Measurements from ENCODE around the gene EPB41L5.
A peak's percentile ranks its signal among the peaks of the same experiment; 100 is the strongest.
"Not testable (repeated sequence)": the region's sequence is repeated elsewhere in the genome, so short reads cannot be mapped to it uniquely, and the experiment has no call there.

EPB41L5 gene

GRCh38 chr2:120141300-120142069 is 128.6 kb downstream of the EPB41L5 start:
- DNase-seq (ENCODE audit: low read depth) = no peak

DNA sequence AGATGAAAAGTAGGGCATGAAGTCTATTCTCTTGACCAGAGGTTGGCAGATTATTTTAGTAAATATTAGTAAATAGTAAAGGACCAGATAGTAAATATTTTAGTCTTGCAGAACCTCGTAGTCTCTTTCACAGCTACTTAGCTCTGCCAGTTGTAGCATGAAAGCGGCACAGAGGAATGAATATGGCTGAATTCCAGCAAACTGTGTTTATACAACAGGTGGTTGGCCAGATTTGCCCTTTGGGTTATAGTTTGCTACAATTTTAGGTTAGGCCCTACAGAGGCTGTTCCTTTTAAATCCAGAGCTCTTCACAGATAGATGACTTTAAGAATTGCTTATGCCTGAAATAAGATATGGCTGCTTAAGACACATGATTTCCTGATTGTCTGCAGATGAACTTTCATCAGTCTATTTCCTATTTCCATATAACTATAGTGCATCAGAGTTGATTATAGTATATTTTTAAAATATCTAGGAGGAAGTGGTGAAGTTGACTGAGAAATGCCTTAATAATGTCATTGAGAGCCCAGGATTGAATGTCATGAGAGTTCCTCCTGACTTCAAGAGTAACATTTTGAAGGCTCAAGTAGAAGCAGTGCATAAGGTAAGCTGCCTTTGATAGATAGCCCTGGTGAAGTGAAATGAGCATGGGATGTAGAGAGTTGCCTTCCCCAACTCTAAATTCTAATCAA is 129.8 kb downstream of the EPB41L5 start:
- DNase-seq (ENCODE audit: low read depth) = no peak

- DNase-seq (ENCODE audit: low read depth) = no peak
Observed at GRCh38 chr2:120148229-120148628, 135.4 kb downstream of the EPB41L5 start.

GRCh38 chr2:120148669-120149068 is 135.8 kb downstream of the EPB41L5 start:
- no peak for DNase-seq (ENCODE audit: low read depth)

- no peak for DNase-seq (ENCODE audit: low read depth)
Observed at GRCh38 chr2:120149406-120149805, 136.5 kb downstream of the EPB41L5 start.

DNA sequence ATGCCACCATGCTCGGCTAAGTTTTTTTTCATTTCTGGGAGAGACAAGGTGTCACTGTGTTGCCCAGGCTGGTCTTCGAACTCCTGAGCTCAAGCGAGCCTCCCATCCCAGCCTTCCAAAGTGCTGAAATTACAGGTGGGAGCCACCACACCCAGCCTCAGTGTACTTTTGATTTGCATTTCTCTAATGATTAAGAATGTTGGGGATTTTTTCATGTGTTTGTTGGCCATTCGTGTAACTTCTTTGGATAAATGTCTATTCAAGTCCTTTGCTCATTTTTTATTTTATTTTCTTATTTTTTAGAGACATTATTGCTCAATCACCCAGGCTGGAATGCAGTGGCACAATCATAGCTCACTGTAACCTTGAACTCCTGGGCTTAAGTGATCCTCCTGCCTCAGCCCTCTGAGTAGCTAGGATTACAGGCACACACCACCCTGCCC is 137.2 kb downstream of the EPB41L5 start:
- no peak for DNase-seq (ENCODE audit: low read depth)

DNA sequence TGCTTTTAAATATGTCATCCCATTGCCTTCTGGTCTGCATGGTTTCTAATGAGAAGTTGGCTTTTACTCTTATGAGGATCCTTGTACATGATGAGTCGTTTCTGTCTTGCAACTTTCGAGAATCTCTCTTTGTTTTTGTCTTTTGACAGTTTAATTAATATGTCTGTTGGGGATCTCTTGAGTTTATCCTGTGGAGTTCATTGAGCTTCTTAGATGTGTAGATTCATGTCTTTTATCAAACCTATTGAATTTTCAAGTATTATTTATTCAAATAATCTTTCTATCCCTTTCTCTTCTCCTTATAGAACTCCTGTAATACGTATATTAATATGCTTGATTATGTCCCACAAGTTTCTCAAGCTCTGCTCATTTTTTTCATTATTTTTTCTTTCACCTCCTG is 142.4 kb downstream of the EPB41L5 start:
- no peak for DNase-seq (ENCODE audit: low read depth)

DNA sequence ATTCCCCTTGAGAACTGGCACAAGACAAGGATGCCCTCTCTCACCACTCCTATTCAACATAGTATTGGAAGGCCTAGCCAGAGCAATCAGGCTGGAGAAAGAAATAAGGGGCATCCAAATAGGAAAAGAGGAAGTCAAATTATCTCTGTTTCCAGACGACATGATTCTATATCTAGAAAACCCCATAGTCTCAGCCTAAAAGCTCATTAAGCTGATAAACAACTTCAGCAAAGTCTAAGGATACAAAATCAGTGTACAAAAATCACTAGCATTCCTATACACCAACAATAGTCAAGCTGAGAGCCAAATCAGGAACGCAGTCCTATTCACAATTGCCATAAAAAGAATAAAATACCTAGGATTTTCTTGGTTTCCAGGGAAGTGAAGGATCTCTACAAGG is 145.8 kb downstream of the EPB41L5 start:
- not testable (repeated sequence) for DNase-seq (ENCODE audit: low read depth)

DNA sequence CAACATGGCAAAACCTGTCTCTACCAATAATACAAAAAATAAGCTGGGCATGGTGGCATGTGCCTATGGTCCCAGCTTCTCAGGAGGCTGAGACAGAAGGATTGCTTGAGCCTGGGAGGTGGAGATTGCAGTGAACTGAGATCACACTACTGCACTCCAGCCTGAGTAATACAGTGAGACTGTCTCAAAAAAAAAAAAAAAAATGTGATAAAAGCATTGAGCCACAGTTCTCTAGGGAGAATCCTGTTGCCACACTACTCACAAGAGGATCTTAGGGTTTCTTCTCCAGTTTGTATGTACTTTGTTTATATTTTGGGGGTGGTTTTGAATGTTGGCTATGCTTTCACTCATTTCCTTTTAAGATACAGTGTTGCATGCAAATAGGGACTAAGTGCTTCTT is 148.3 kb downstream of the EPB41L5 start:
- no peak for DNase-seq (ENCODE audit: low read depth)

- no peak for DNase-seq (ENCODE audit: low read depth)
Observed at GRCh38 chr2:120162716-120163115, 149.8 kb downstream of the EPB41L5 start.

DNA sequence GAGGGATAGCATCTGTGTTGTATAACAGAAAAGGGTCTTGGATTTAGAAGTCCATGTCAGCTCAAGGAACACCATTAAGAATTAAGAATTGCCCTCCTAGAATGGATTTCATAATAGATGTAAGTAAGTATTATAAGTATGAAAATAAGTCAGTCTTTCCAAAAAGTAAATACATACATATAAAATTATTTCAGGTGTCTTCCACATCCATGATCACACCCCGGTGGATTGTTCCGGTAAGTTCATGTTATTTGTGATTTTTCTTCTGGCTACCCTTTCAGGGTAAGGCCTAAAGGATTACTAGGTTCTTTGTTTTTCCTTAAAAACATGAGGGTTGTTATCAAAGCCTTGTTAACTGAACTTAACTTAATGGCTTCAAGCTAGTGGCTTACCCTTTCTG is 154.4 kb downstream of the EPB41L5 start:
- DNase-seq (ENCODE audit: low read depth) = no peak

DNA sequence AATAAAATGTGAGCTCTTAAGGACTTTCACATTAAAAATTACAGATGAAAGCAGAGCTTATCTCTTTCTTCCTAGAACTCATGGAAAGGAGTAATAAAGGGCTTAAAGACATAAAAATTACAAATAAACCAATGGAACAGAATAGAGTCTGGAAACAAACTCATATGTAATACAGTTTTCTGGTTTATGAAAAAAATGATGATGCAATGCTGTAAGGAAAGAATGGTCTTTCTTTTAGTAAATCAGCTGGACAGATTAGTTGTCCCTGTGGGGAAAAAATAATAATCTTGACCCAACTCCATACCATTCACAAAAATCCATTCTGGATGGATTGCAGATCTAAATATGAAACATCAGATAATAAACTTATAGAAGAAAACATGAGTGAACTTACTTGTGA is 156.1 kb downstream of the EPB41L5 start:
- DNase-seq (ENCODE audit: low read depth) = no peak

DNA sequence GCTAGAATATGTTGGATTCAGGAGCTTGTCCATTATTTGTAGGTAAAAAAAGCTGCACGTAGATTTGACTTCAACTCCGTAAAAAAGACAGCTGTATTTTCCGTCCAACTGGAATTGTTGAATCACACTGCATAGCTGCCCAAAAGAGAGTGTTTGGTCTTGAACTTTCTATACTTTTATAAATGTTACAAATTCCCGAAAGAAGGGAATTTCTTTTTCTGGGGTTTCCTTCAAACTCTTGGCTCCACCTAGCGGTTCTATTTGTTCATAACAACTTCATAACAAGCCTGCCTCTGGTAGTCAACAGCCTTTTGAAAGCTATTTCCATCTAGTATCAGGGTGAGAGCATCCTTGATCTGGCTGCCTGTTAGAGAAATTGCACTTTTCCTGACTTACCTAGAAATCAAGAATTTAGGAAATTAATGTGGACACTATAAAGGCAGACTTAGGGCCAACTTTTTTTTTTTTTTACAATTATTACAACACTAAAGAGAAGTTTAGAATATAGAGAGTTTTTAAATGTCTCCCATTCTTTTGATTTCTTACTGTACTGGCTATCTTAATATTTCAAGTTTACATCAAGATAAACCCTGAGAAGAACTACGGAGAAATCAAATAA is 162.2 kb downstream of the EPB41L5 start:
- DNase-seq (ENCODE audit: low read depth) = peak; percentile 22

GRCh38 chr2:120176526-120176925 is 163.6 kb downstream of the EPB41L5 start:
- no peak for DNase-seq (ENCODE audit: low read depth)

DNA sequence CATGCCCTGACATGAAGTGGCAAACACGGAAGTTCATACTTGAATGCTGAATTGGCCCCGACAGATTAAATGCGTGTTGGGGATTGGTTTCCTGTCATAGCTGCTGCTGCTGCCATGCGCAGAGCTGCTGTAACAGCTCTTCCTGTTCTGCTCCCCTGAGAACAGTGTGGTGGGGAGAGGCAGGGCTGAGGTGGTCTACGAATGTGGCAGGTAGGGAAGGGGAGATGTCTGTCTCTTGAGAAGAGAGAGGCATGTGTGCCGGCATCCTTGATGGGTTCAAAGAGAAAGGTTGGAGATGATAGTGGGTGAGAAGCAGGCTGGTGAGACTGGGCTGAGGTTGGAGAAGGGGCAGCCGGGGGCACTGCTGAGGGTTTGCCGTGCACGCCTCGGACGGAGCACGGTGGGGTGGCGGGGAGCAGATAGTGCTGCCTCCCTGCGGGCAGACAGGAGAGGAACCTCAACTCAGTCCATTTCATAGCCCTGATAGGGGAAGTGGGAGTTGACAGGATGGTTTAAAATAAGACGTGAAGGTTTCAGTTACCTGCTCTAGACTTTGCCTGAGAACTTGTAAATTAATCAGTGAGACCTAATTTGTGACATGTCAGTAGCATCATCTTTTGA is 164.2 kb downstream of the EPB41L5 start:
- DNase-seq (ENCODE audit: low read depth) = no peak

- DNase-seq (ENCODE audit: low read depth) = no peak
Observed at GRCh38 chr2:120177973-120178372, 165.1 kb downstream of the EPB41L5 start.

- DNase-seq (ENCODE audit: low read depth) = no peak
Observed at GRCh38 chr2:120179396-120179795, 166.5 kb downstream of the EPB41L5 start.

GRCh38 chr2:120180066-120180465 is 167.2 kb downstream of the EPB41L5 start:
- DNase-seq (ENCODE audit: low read depth) = no peak

GRCh38 chr2:120182019-120182560 is 169.2 kb downstream of the EPB41L5 start:
- DNase-seq (ENCODE audit: low read depth) = no peak

- DNase-seq (ENCODE audit: low read depth) = no peak
Observed at GRCh38 chr2:120189189-120189588, 176.3 kb downstream of the EPB41L5 start.

- DNase-seq (ENCODE audit: low read depth) = no peak
Observed at GRCh38 chr2:120192280-120192679, 179.4 kb downstream of the EPB41L5 start.

- no peak for DNase-seq (ENCODE audit: low read depth)
Observed at GRCh38 chr2:120195553-120195952, 182.7 kb downstream of the EPB41L5 start.

Measured in non-pigmented ciliary epithelial cell (primary cell).